Peyer's patch (tissue), 4 donors: ENCODE results near the gene SGSM2. TPM values are rescaled to one million over a fixed set of nuclear protein-coding genes. Genes with fewer than 3 reads are reported as not detected.
A peak's percentile ranks its signal among the peaks of the same experiment; 100 is the strongest.

ENCODE experiments used
- DNase-seq, 3 donors: peaks; one replicate each; pipeline ENCODE4 v3.0.0-alpha.2; 2017 to 2019
- H3K27ac ChIP-seq, 4 donors: fragments of 200-600 bp; sonication (generic); one replicate each; pipeline ENCODE4 v1.5.1; 2016 to 2019
- H3K27me3 ChIP-seq, 2 donors: fragments of 200-600 bp; sonication (generic); one replicate each; pipeline ENCODE4 v1.5.1; 2019
- H3K36me3 ChIP-seq, 3 donors: fragments of 200-600 bp; sonication (generic); one replicate each; pipeline ENCODE4 v1.5.1; 2016 to 2019
- H3K4me1 ChIP-seq, 4 donors: fragments of 200-600 bp; sonication (generic); one replicate each; pipeline ENCODE4 v1.5.1; 2016 to 2019
- H3K4me3 ChIP-seq, 4 donors: fragments of 200-600 bp; sonication (generic); 1 replicate in 3 of 4; 2 replicates in 1 of 4; pipeline ENCODE4 v1.5.1; 2016 to 2019; ENCODE audit warnings: mild to moderate bottlenecking in 1 of 4
- H3K9me3 ChIP-seq, 4 donors: fragments of 200-600 bp; sonication (generic); one replicate each; pipeline ENCODE4 v1.5.1; 2016 to 2019; ENCODE audit warnings: mild to moderate bottlenecking in 1 of 4
- CTCF ChIP-seq, 6 experiments: fragments of 450-650 bp in 4 of 6; fragments of 200-600 bp in 2 of 6; sonication (generic) in 1 of 6; IDR thresholded peaks; one replicate each; pipeline ENCODE4 v1.5.1; 2017 to 2019; ENCODE audit warnings: antibody characterized with exemption in 6 of 6, mild to moderate bottlenecking in 3 of 6, moderate library complexity in 1 of 6
- POLR2A ChIP-seq, 2 donors: fragments of 450-650 bp; IDR thresholded peaks; one replicate each; pipeline ENCODE4 v1.5.1; 2017; ENCODE audit warnings: antibody characterized with exemption in 2 of 2, mild to moderate bottlenecking in 2 of 2, moderate library complexity in 2 of 2
- total RNA-seq, 4 donors: library from RNA; depleted of rRNA; stranded (reverse); fragments of >200 nt; gene quantifications; one replicate each; pipeline ENCODE4 v1.1.0, GENCODE V29; 2016

SGSM2 gene
- total RNA-seq, 4 donors from 2014 or later = 48.5 to 151 (median 113) TPM

- H3K27me3 ChIP-seq = no peaks in the 10 kb centered on the region
- H3K9me3 ChIP-seq = no peaks in the 10 kb centered on the region
- DNase-seq = peak in 1 of 3 donors; percentile 65
- peak overlapping the region in 3 of 4 donors; percentile 35 to 88 (median 68) for H3K27ac ChIP-seq
- peaks cover 0 to 54% (median 3%) of the 10 kb centered on the region in 3 donors for H3K36me3 ChIP-seq
- no peak overlapping the region for H3K4me3 ChIP-seq
- TF ChIP-seq CTCF (IDR thresholded peaks at IDR 0.05) = no peak
- TF ChIP-seq POLR2A (IDR thresholded peaks at IDR 0.05) = peak in 1 of 2 donors; percentile 45
- H3K4me1 ChIP-seq = peaks cover 0 to 42% (median 1%) of the 10 kb centered on the region in 4 donors
Measured at GRCh38 chr17:2383628-2384167, 46.4 kb downstream of the SGSM2 start.

DNA sequence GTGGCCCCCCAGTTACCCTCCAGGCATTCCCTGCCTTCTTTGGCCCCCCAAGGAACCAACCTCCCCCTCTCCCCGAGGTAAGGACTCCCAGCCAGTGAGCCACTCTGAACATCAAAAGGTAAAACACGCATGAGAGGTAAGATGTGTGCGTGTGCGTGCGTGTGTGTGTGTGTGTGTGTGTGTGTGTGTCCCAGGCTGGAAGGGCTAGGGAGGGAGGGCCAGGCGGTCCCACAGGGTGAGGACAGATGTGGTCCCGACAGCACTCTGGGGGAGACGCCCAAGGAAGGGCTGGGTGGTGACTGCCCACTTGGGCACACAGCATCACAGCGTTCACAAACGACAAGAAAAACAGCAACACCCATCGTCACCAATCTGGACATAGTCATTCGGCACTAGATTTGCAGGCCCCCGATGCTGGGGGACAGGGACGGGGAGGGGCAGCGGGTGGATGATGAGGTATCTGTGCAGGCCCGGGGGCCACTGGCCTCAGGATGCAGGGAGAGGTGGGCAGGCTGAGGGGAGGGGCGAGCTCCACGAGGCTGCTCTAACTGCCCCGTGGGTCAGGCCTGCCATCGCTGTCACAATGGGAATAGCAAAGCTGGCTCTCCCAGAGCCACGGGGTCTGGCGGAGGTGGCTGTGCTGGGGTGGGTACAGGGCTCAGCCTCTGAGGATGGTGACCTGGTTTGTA lies 47.3 kb downstream of the SGSM2 start:
- no peak for TF ChIP-seq POLR2A (IDR thresholded peaks at IDR 0.05)
- no peak for TF ChIP-seq CTCF (IDR thresholded peaks at IDR 0.05)
- H3K9me3 ChIP-seq = no peaks in the 10 kb centered on the region

GRCh38 chr17:2385240-2386210 lies 48.2 kb downstream of the SGSM2 start:
- Histone ChIP-seq H3K4me3 (no peak overlapping the region), H3K9me3 (no peaks in the 10 kb centered on the region), H3K27ac (peak overlapping the region in 1 of 4 donors; percentile 79), H3K36me3 (peaks cover 0 to 35% (median 3%) of the 10 kb centered on the region in 3 donors), H3K27me3 (no peaks in the 10 kb centered on the region), H3K4me1 (peaks cover 0 to 44% (median 1%) of the 10 kb centered on the region in 4 donors)
- DNase-seq = no peak
- no peak for TF ChIP-seq CTCF (IDR thresholded peaks at IDR 0.05)
- no peak for TF ChIP-seq POLR2A (IDR thresholded peaks at IDR 0.05)

More for the DNA sequence above, 47.3 kb downstream of the SGSM2 start:
- DNase-seq = no peak
- Histone ChIP-seq H3K4me3 (no peak overlapping the region), H3K4me1 (peaks cover 0 to 42% (median 1%) of the 10 kb centered on the region in 4 donors), H3K27me3 (no peaks in the 10 kb centered on the region), H3K36me3 (peaks cover 0 to 45% (median 3%) of the 10 kb centered on the region in 3 donors), H3K27ac (peak overlapping the region in 1 of 4 donors; percentile 8)

- DNase-seq = peak in 2 of 3 donors; percentile 84
- Histone ChIP-seq H3K9me3 (no peaks in the 10 kb centered on the region), H3K4me1 (peaks cover 3 to 54% (median 4%) of the 10 kb centered on the region in 4 donors), H3K27ac (peak overlapping the region in 1 of 4 donors; percentile 79), H3K27me3 (no peaks in the 10 kb centered on the region), H3K36me3 (peaks cover 0 to 28% (median 3%) of the 10 kb centered on the region in 3 donors), H3K4me3 (no peak overlapping the region)
- TF ChIP-seq CTCF (IDR thresholded peaks at IDR 0.05) = no peak
- peak in 1 of 2 donors; percentile 60 for TF ChIP-seq POLR2A (IDR thresholded peaks at IDR 0.05)
Measured at GRCh38 chr17:2386400-2387085, 49.2 kb downstream of the SGSM2 start.
